Peyer's patch (tissue), 4 donors: ENCODE measurements around the gene CFAP73. TPM values are rescaled to one million over a fixed set of nuclear protein-coding genes. Genes with fewer than 3 reads are reported as not detected.

Experiments used
- DNase-seq, 3 donors: peaks; one replicate each; pipeline ENCODE4 v3.0.0-alpha.2; 2017 to 2019
- H3K27ac ChIP-seq, 4 donors: fragments of 200-600 bp; sonication (generic); one replicate each; pipeline ENCODE4 v1.5.1; 2016 to 2019
- H3K27me3 ChIP-seq, 2 donors: fragments of 200-600 bp; sonication (generic); one replicate each; pipeline ENCODE4 v1.5.1; 2019
- H3K36me3 ChIP-seq, 3 donors: fragments of 200-600 bp; sonication (generic); one replicate each; pipeline ENCODE4 v1.5.1; 2016 to 2019
- H3K4me1 ChIP-seq, 4 donors: fragments of 200-600 bp; sonication (generic); one replicate each; pipeline ENCODE4 v1.5.1; 2016 to 2019
- H3K4me3 ChIP-seq, 4 donors: fragments of 200-600 bp; sonication (generic); 1 replicate in 3 of 4; 2 replicates in 1 of 4; pipeline ENCODE4 v1.5.1; 2016 to 2019; ENCODE audit warnings: mild to moderate bottlenecking in 1 of 4
- H3K9me3 ChIP-seq, 4 donors: fragments of 200-600 bp; sonication (generic); one replicate each; pipeline ENCODE4 v1.5.1; 2016 to 2019; ENCODE audit warnings: mild to moderate bottlenecking in 1 of 4
- CTCF ChIP-seq, 6 experiments: fragments of 450-650 bp in 4 of 6; fragments of 200-600 bp in 2 of 6; sonication (generic) in 1 of 6; IDR thresholded peaks; one replicate each; pipeline ENCODE4 v1.5.1; 2017 to 2019; ENCODE audit warnings: antibody characterized with exemption in 6 of 6, mild to moderate bottlenecking in 3 of 6, moderate library complexity in 1 of 6
- POLR2A ChIP-seq, 2 donors: fragments of 450-650 bp; IDR thresholded peaks; one replicate each; pipeline ENCODE4 v1.5.1; 2017; ENCODE audit warnings: antibody characterized with exemption in 2 of 2, mild to moderate bottlenecking in 2 of 2, moderate library complexity in 2 of 2
- total RNA-seq, 4 donors: library from RNA; depleted of rRNA; stranded (reverse); fragments of >200 nt; gene quantifications; one replicate each; pipeline ENCODE4 v1.1.0, GENCODE V29; 2016

The CFAP73 gene
- total RNA-seq, 4 donors from 2014 or later: not detected

DNA sequence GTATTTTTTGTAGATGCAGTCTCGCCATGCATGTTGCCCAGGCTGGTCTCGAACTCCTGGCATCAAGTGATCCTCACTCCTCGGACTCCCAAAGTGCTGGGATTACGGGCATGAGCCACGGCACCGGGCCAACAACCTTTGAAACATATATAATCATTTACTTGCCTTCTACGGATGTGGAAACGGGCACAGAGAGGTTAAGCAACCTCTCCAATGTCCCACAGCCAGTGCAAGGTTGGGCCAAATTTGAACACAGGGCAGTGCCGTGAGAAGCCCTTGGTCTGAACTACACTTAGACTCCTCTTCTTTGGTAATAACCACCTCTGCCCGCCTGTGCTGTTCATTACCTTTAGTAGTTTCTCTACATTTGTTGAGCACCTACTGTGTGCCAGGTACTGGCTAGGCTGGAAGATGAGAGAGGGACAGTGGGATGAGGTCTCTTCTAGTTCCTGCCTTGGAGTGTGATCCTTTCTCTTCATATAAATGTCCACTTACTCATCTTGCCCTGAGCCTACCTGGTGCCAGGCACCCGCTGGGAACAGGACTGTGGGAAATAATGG, 33.6 kb downstream of the CFAP73 start:
- Histone ChIP-seq H3K27me3 (no peaks in the 10 kb centered on the region), H3K4me3 (no peak overlapping the region), H3K9me3 (no peaks in the 10 kb centered on the region), H3K36me3 (peaks cover 0 to 31% (median 0%) of the 10 kb centered on the region in 3 donors), H3K27ac (no peak overlapping the region), H3K4me1 (peaks cover 0 to 20% (median 17%) of the 10 kb centered on the region in 4 donors)
- TF ChIP-seq CTCF (IDR thresholded peaks at IDR 0.05): no peak
- no peak for TF ChIP-seq POLR2A (IDR thresholded peaks at IDR 0.05)
- DNase-seq: no peak

GRCh38 chr12:113184098-113184899, 34.8 kb downstream of the CFAP73 start:
- Histone ChIP-seq H3K27ac (peak overlapping the region; percentile 89 to 99 (median 94)), H3K9me3 (no peaks in the 10 kb centered on the region), H3K36me3 (peaks cover 0 to 19% (median 0%) of the 10 kb centered on the region in 3 donors), H3K4me1 (peaks cover 0 to 20% (median 17%) of the 10 kb centered on the region in 4 donors), H3K27me3 (no peaks in the 10 kb centered on the region), H3K4me3 (peak overlapping the region; percentile 67 to 98 (median 91))
- DNase-seq: no peak
- TF ChIP-seq POLR2A (IDR thresholded peaks at IDR 0.05) (no peak), CTCF (IDR thresholded peaks at IDR 0.05) (no peak)

DNA sequence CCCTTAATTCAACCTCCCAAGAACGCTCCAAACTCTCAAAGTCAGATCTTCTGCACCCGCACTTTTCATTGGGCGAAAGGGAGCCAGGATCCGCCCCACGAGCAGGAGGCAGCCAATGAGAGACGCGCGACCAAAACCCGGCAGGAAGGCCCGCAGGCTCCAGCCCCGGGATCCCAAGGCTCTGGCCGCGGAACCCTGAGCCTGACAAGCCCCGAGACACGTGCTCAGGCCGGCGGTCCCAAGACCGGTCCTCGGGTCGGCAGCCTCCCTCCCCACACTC, 35.3 kb downstream of the CFAP73 start:
- Histone ChIP-seq H3K27me3 (no peaks in the 10 kb centered on the region), H3K4me1 (peaks cover 0 to 20% (median 17%) of the 10 kb centered on the region in 4 donors), H3K4me3 (peak overlapping the region; percentile 67 to 98 (median 91))

DNA sequence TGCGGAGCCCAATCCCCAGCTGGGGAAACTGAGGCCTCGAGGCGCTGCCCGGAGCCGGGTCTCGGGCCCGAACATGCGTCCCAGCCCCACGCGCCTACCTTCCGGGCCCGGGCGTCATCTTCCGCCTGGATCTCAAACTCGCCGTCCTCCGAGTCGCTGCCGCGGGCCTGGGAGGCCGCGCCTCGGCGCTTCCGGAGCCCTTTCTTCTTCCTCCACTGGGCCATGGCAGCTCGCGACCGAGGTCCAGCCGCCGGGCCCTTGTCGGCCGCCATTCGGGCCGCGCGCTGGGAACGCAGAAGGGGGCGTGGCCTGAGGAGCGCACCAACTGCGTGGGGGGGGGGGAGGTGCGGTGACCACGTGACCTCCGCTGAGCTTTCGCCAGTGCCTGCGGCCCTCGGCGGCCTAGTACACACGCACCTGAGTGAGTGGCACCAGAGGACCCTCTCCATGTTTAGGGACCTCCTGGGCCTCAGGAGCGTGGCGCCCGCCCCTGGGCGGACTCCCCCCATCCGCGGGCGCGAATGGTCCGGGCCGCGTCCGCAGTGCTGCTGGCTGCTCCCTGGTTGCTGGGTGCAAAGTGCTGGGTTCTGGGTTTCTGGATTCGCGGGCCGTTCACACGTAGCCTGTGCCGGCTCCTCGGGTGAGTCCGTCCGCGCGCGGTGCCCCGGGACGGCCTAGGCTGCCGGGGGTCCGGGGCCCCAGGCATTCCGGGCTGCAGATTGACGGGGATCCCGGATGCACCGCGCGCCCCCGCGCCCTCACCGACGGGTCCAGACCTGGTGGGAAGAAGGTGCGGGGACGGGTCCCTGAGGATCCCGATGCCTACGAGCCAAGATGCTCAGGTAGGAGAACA, 35.9 kb downstream of the CFAP73 start, which contains the start of the genes DDX54 and RITA1:
Gene DDX54 (minus strand): TSS at position 299 of the 853 bp plus-strand sequence. CDS start 27 bp downstream, at position 272.
Gene RITA1 (plus strand): TSS at position 542 of the 853 bp plus-strand sequence. CDS start 1,026 bp downstream, outside the sequence.
- DNase-seq: peak; percentile 84 to 92 (median 91)
- Histone ChIP-seq H3K27me3 (no peaks in the 10 kb centered on the region), H3K27ac (peak within 1 kb of the TSS; percentile 89 to 99 (median 94)), H3K4me1 (peaks cover 0 to 20% (median 17%) of the 10 kb centered on the region in 4 donors), H3K9me3 (no peaks in the 10 kb centered on the region), H3K36me3 (peaks cover 0 to 17% (median 0%) of the 10 kb centered on the region in 3 donors), H3K4me3 (peak within 1 kb of the TSS; percentile 67 to 98 (median 91))
- TF ChIP-seq POLR2A (IDR thresholded peaks at IDR 0.05) (peak; percentile 38 to 48), CTCF (IDR thresholded peaks at IDR 0.05) (no peak)

More for the DNA sequence above, 35.3 kb downstream of the CFAP73 start:
- Histone ChIP-seq H3K27ac (peak overlapping the region; percentile 89 to 99 (median 94)), H3K36me3 (peaks cover 0 to 19% (median 0%) of the 10 kb centered on the region in 3 donors), H3K9me3 (no peaks in the 10 kb centered on the region)
- DNase-seq: peak; percentile 87 to 95 (median 94)
- no peak for TF ChIP-seq CTCF (IDR thresholded peaks at IDR 0.05)
- no peak for TF ChIP-seq POLR2A (IDR thresholded peaks at IDR 0.05)

- DNase-seq: no peak
- Histone ChIP-seq H3K4me3 (peak overlapping the region; percentile 67 to 98 (median 91)), H3K4me1 (peaks cover 0 to 20% (median 17%) of the 10 kb centered on the region in 4 donors)
These were observed 36.5 kb downstream of the CFAP73 start for GRCh38 chr12:113186033-113186365.

More at GRCh38 chr12:113186033-113186365, 36.5 kb downstream of the CFAP73 start:
- Histone ChIP-seq H3K27ac (peak overlapping the region; percentile 89 to 99 (median 94)), H3K9me3 (no peaks in the 10 kb centered on the region), H3K36me3 (peaks cover 0 to 16% (median 0%) of the 10 kb centered on the region in 3 donors), H3K27me3 (no peaks in the 10 kb centered on the region)
- no peak for TF ChIP-seq POLR2A (IDR thresholded peaks at IDR 0.05)
- no peak for TF ChIP-seq CTCF (IDR thresholded peaks at IDR 0.05)
